ENCODE measurements around the gene IFT80.

Gene IFT80

GRCh38 chr3:160378331-160379109 lies 20.5 kb downstream of the IFT80 start:
- Histone ChIP-seq H3K27me3 (ENCODE audit: control insufficient read depth, insufficient read depth, low read length) (no peaks in the 10 kb centered on the region), H3K4me3 (ENCODE audit: low read depth, low read length) (no peak overlapping the region), H3K36me3 (ENCODE audit: control insufficient read depth, insufficient read depth, low read length) (peaks cover 39% of the 10 kb centered on the region), H3K4me1 (ENCODE audit: control insufficient read depth, insufficient read depth, low read length) (peaks cover 25% of the 10 kb centered on the region), H3K9me3 (ENCODE audit: control insufficient read depth, insufficient read depth, low read length) (no peaks in the 10 kb centered on the region), H3K27ac (ENCODE audit: low read depth, low read length) (no peak overlapping the region), H3K9ac (ENCODE audit: low read depth, low read length) (no peak overlapping the region)

- Histone ChIP-seq H3K4me1 (ENCODE audit: control insufficient read depth, insufficient read depth, low read length) (peaks cover 14% of the 10 kb centered on the region), H3K27me3 (ENCODE audit: control insufficient read depth, insufficient read depth, low read length) (no peaks in the 10 kb centered on the region), H3K27ac (ENCODE audit: low read depth, low read length) (no peak overlapping the region), H3K36me3 (ENCODE audit: control insufficient read depth, insufficient read depth, low read length) (peaks cover 39% of the 10 kb centered on the region), H3K9me3 (ENCODE audit: control insufficient read depth, insufficient read depth, low read length) (no peaks in the 10 kb centered on the region), H3K9ac (ENCODE audit: low read depth, low read length) (no peak overlapping the region), H3K4me3 (ENCODE audit: low read depth, low read length) (no peak overlapping the region)
Observed at GRCh38 chr3:160376681-160377080, 22.3 kb downstream of the IFT80 start.

- Histone ChIP-seq H3K27ac (ENCODE audit: low read depth, low read length) (no peak overlapping the region), H3K9ac (ENCODE audit: low read depth, low read length) (no peak overlapping the region), H3K4me3 (ENCODE audit: low read depth, low read length) (no peak overlapping the region), H3K4me1 (ENCODE audit: control insufficient read depth, insufficient read depth, low read length) (peaks cover 9% of the 10 kb centered on the region), H3K27me3 (ENCODE audit: control insufficient read depth, insufficient read depth, low read length) (no peaks in the 10 kb centered on the region), H3K9me3 (ENCODE audit: control insufficient read depth, insufficient read depth, low read length) (no peaks in the 10 kb centered on the region), H3K36me3 (ENCODE audit: control insufficient read depth, insufficient read depth, low read length) (peaks cover 36% of the 10 kb centered on the region)
Observed at GRCh38 chr3:160374925-160375324, 24.1 kb downstream of the IFT80 start.

- Histone ChIP-seq H3K9me3 (ENCODE audit: control insufficient read depth, insufficient read depth, low read length) (no peaks in the 10 kb centered on the region), H3K4me1 (ENCODE audit: control insufficient read depth, insufficient read depth, low read length) (peaks cover 5% of the 10 kb centered on the region), H3K9ac (ENCODE audit: low read depth, low read length) (no peak overlapping the region), H3K27me3 (ENCODE audit: control insufficient read depth, insufficient read depth, low read length) (no peaks in the 10 kb centered on the region), H3K27ac (ENCODE audit: low read depth, low read length) (no peak overlapping the region), H3K36me3 (ENCODE audit: control insufficient read depth, insufficient read depth, low read length) (peaks cover 36% of the 10 kb centered on the region), H3K4me3 (ENCODE audit: low read depth, low read length) (no peak overlapping the region)
Observed at GRCh38 chr3:160374472-160374871, 24.6 kb downstream of the IFT80 start.

GRCh38 chr3:160373655-160374054 lies 25.4 kb downstream of the IFT80 start:
- H3K4me1 ChIP-seq (ENCODE audit: control insufficient read depth, insufficient read depth, low read length): no peaks in the 10 kb centered on the region
- H3K27ac ChIP-seq (ENCODE audit: low read depth, low read length): no peak overlapping the region

GRCh38 chr3:160372780-160373179 lies 26.2 kb downstream of the IFT80 start:
- Histone ChIP-seq H3K9ac (ENCODE audit: low read depth, low read length) (no peak overlapping the region), H3K9me3 (ENCODE audit: control insufficient read depth, insufficient read depth, low read length) (no peaks in the 10 kb centered on the region), H3K27ac (ENCODE audit: low read depth, low read length) (no peak overlapping the region), H3K4me3 (ENCODE audit: low read depth, low read length) (no peak overlapping the region), H3K4me1 (ENCODE audit: control insufficient read depth, insufficient read depth, low read length) (no peaks in the 10 kb centered on the region), H3K27me3 (ENCODE audit: control insufficient read depth, insufficient read depth, low read length) (no peaks in the 10 kb centered on the region), H3K36me3 (ENCODE audit: control insufficient read depth, insufficient read depth, low read length) (peaks cover 36% of the 10 kb centered on the region)

More at GRCh38 chr3:160373655-160374054, 25.4 kb downstream of the IFT80 start:
- Histone ChIP-seq H3K36me3 (ENCODE audit: control insufficient read depth, insufficient read depth, low read length) (peaks cover 36% of the 10 kb centered on the region), H3K9me3 (ENCODE audit: control insufficient read depth, insufficient read depth, low read length) (no peaks in the 10 kb centered on the region), H3K27me3 (ENCODE audit: control insufficient read depth, insufficient read depth, low read length) (no peaks in the 10 kb centered on the region), H3K4me3 (ENCODE audit: low read depth, low read length) (no peak overlapping the region), H3K9ac (ENCODE audit: low read depth, low read length) (no peak overlapping the region)

GRCh38 chr3:160370987-160371857 lies 27.8 kb downstream of the IFT80 start:
- no peak overlapping the region for H3K27ac ChIP-seq (ENCODE audit: low read depth, low read length)
- no peaks in the 10 kb centered on the region for H3K9me3 ChIP-seq (ENCODE audit: control insufficient read depth, insufficient read depth, low read length)
- peaks cover 26% of the 10 kb centered on the region for H3K36me3 ChIP-seq (ENCODE audit: control insufficient read depth, insufficient read depth, low read length)
- H3K9ac ChIP-seq (ENCODE audit: low read depth, low read length): no peak overlapping the region
- H3K4me3 ChIP-seq (ENCODE audit: low read depth, low read length): no peak overlapping the region
- H3K4me1 ChIP-seq (ENCODE audit: control insufficient read depth, insufficient read depth, low read length): no peaks in the 10 kb centered on the region
- H3K27me3 ChIP-seq (ENCODE audit: control insufficient read depth, insufficient read depth, low read length): no peaks in the 10 kb centered on the region

- Histone ChIP-seq H3K27ac (ENCODE audit: low read depth, low read length) (no peak overlapping the region), H3K4me3 (ENCODE audit: low read depth, low read length) (no peak overlapping the region), H3K27me3 (ENCODE audit: control insufficient read depth, insufficient read depth, low read length) (no peaks in the 10 kb centered on the region)
Observed at GRCh38 chr3:160369784-160370183, 29.2 kb downstream of the IFT80 start.

GRCh38 chr3:160368804-160369203 lies 30.2 kb downstream of the IFT80 start:
- Histone ChIP-seq H3K9me3 (ENCODE audit: control insufficient read depth, insufficient read depth, low read length) (no peaks in the 10 kb centered on the region), H3K9ac (ENCODE audit: low read depth, low read length) (no peak overlapping the region), H3K27ac (ENCODE audit: low read depth, low read length) (no peak overlapping the region), H3K4me1 (ENCODE audit: control insufficient read depth, insufficient read depth, low read length) (no peaks in the 10 kb centered on the region), H3K36me3 (ENCODE audit: control insufficient read depth, insufficient read depth, low read length) (peaks cover 3% of the 10 kb centered on the region; the same call in 1 of the 2 replicates), H3K27me3 (ENCODE audit: control insufficient read depth, insufficient read depth, low read length) (no peaks in the 10 kb centered on the region), H3K4me3 (ENCODE audit: low read depth, low read length) (no peak overlapping the region)

More at GRCh38 chr3:160369784-160370183, 29.2 kb downstream of the IFT80 start:
- no peaks in the 10 kb centered on the region for H3K9me3 ChIP-seq (ENCODE audit: control insufficient read depth, insufficient read depth, low read length)
- peaks cover 12% of the 10 kb centered on the region for H3K36me3 ChIP-seq (ENCODE audit: control insufficient read depth, insufficient read depth, low read length)
- no peaks in the 10 kb centered on the region for H3K4me1 ChIP-seq (ENCODE audit: control insufficient read depth, insufficient read depth, low read length)
- no peak overlapping the region for H3K9ac ChIP-seq (ENCODE audit: low read depth, low read length)

- H3K4me1 ChIP-seq (ENCODE audit: control insufficient read depth, insufficient read depth, low read length): no peaks in the 10 kb centered on the region
- no peak overlapping the region for H3K4me3 ChIP-seq (ENCODE audit: low read depth, low read length)
- H3K27ac ChIP-seq (ENCODE audit: low read depth, low read length): no peak overlapping the region
- H3K27me3 ChIP-seq (ENCODE audit: control insufficient read depth, insufficient read depth, low read length): no peaks in the 10 kb centered on the region
- H3K9me3 ChIP-seq (ENCODE audit: control insufficient read depth, insufficient read depth, low read length): no peaks in the 10 kb centered on the region
- H3K36me3 ChIP-seq (ENCODE audit: control insufficient read depth, insufficient read depth, low read length): no peaks in the 10 kb centered on the region
- H3K9ac ChIP-seq (ENCODE audit: low read depth, low read length): no peak overlapping the region
Observed at GRCh38 chr3:160365869-160366522, 33.0 kb downstream of the IFT80 start.
